Renal cortex interstitium (tissue), 11 donors: ENCODE data around the gene RPRD2. TPM values are rescaled to one million over a fixed set of nuclear protein-coding genes. Genes with fewer than 3 reads are reported as not detected.
"Not testable (repeated sequence)": the region's sequence is repeated elsewhere in the genome, so short reads cannot be mapped to it uniquely, and the experiment has no call there.

Experiments used
- DNase-seq, 11 donors: peaks; one replicate each; pipeline ENCODE4 v3.0.0-alpha.2; 2013; ENCODE audit warnings: low read depth in 9 of 11, low spot score in 4 of 11; ENCODE audit errors: extremely low read depth in 1 of 11
- polyA plus RNA-seq, 3 donors: library from polyadenylated mRNA; unstranded; fragments of 120-200 nt; gene quantifications; one replicate each; pipeline ENCODE4 v1.2.1, GENCODE V29; 2013; ENCODE audit not compliant: insufficient read length in 3 of 3

RPRD2 gene
- polyA plus RNA-seq, 3 donors: 50.0 to 53.6 (median 52.5) TPM

DNA sequence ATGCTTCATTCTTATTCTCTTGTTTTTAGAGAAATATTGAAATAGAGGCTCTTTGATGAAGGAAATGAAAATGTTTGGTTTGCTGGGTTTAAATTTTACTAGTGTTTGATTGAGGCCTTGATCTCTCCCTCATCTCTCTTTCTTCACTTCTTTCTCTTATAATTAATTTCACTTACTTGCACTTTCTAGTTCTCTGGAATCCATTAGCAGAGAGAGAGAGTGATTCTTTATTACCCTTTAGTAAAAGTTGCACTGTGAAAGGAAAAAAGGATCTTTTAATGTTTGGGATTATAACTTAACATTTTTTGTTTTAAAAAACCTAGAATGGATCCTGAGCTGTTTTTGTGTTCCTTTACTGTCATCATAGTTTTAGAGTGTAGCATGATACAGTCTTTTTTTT is 12.2 kb downstream of the RPRD2 start:
- no peak for DNase-seq

DNA sequence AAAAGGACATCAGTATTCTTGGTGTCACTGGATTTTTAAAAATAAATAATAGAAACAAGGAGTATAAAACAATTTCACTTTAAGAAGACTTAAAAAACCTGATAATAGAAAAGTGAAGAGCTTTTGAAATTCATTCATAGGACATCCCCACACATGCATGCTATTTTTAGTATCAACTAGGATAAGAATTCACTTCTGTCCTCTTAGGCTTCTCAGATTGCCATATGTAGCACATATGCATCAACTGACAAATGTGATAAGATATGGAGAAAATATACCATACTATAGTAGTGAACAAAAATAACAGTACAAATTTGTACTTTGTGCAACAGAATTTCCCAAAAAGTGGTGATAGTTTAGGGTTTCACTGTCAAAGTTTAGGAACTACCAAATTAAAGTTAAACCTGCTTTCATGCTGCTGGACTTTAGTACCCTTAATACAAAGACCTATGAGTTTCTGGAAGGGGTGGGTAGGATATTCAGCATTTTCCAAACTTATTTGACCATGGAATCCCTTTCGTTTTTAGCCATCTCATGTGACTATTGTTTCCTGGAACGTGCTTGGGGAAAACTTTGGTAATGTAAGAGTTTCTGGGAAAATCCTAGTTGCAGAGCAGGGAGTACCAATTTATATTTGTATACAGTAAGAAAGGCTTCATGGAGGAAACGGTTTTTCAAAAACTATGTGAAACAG is 19.8 kb downstream of the RPRD2 start:
- DNase-seq: no peak

- no peak for DNase-seq
Measured at GRCh38 chr1:150385537-150386445, 21.8 kb downstream of the RPRD2 start.

DNA sequence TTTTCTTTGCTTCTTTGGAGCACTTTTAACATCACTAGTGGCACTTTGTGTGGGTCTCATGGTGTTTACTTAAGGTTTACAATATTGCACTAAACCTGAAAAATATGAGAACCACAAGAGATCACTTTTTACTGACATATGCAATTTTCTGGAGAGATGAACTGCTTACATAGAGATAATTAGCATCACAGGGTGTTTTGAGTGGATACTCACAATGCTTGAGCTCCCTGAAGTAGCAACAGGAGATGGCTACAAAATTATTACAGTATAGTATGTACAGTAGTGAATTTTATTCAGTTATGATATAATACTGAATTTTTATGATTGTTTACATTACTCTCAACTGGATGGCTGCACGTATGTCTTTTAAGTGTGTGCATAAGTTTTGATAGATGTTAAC is 22.6 kb downstream of the RPRD2 start:
- DNase-seq: no peak

DNA sequence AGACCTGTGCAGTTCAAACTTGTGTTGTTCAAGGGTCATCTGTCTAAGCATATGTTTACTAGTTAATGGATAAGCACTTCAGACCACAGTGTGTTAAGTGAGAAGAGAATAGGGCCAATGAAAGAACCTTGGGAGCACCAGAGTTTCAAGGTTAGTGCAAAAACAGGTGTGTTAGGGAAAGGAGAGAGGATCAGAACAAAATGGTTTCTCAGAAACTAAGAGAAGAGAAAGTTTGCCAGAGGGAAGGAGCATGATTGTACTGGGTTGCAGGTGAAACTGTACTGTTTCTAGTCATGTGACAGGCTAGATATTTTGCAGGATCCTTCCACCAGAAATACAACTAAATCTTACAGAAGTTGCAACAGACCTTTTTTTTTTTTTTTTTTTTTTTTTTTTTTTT is 23.3 kb downstream of the RPRD2 start:
- no peak for DNase-seq

- no peak for DNase-seq
Measured at GRCh38 chr1:150388241-150388640, 24.3 kb downstream of the RPRD2 start.

DNA sequence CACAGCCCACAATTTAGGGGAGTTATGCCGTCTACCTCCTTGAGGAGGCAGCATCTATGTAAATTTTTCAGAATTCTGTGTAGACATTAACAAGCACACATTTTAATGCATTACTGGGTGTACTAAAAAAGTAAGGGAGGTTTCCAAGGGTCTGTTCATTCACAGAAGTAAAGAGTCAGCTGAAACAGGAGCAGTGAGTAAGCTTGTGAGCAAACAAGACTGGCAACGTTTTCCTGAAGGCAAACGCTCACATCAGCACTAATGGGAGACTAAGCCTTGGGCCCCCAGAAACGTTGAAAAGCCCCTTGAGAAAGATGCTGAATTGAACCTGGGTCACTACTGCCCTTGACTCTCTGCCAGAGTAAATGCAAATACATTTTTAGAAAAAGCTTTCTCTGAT is 25.7 kb downstream of the RPRD2 start:
- no peak for DNase-seq

DNA sequence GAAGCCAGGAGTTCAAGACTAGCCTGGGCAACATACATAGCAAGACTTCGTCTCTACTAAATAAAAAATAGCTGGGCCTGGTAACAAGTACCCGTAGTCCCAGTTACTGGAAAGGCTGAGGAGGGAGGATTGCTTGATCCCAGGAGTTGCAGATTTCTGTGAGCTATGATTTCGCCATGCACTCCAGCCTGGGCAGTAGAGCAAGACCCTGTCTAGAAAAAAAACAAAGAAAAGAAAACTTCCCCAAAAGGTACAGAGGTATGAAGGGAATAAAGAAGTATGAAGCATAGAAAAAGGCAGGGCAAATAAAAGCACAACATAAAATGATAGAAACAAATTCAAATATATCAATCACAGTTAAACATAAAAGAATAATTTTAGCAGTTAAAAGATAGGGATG is 28.7 kb downstream of the RPRD2 start:
- DNase-seq: no peak

DNA sequence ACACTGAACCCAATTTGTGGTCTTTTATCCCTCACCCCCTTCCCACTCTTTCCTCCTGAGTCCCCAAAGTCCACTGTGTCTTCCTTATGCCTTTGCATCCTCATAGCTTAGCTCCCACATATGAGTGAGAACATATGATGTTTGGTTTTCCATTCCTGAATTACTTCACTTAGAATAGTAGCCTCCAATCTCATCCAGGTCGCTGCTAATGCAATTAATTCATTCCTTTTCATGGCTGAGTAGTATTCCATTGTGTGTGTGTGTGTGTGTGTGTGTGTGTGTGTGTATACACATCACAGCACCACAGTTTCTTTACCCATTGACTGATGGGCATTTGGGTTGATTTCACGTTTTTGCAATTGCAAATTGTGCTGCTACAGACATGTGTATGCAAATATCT is 31.2 kb downstream of the RPRD2 start:
- not testable (repeated sequence) for DNase-seq

DNA sequence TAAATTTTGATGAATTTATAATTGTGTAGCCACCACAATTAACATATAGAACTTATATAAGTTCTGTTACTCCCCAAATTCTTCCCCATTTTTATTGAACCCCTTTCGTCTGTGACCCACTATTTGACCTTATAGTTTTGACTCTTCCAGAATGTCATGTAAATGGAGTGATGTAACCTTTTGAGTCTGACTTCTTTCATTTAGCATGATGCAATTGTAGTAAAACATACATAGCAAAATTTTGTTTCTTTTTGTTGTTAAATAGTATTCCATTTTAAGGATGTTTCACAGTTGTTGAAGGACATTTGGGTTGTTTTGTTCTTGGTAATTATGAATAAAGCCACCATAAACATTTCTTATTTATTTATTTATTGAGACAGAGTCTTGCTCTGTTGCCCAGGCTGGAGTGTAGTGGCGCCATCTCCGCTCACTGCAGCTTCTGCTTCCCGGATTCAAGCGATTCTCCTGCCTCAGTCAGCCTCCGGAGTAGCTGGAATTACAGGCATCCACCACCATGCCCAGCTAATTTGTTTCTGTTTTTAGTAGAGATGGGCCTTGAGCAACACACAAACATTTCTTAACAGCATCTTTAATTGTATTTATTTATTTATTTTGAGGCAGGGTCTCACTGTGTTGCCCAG is 33.6 kb downstream of the RPRD2 start:
- no peak for DNase-seq

DNA sequence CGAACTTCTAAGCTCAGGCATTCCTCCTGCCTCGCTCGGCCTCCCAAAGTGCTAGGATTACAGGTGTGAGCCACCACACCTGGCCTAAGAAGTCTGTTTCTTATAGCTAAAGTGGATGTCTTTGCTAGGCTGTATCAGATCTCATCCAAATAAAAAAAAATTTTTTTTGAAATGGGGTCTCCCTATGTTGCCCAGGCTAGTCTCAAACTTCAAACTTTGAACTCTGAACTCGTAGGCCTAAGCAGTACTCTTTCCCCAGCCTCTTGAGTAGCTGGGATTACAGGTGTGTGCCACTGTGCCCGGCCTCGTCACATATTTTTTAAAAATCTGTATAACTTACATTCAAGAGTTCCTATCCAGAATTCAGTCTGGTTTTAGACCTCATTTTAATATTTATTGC is 40.5 kb downstream of the RPRD2 start:
- DNase-seq: no peak

- DNase-seq: no peak
Measured at GRCh38 chr1:150405660-150406059, 41.7 kb downstream of the RPRD2 start.

GRCh38 chr1:150406483-150406882 is 42.5 kb downstream of the RPRD2 start:
- no peak for DNase-seq

- DNase-seq: no peak
Measured at GRCh38 chr1:150407330-150407729, 43.4 kb downstream of the RPRD2 start.

GRCh38 chr1:150408800-150409199 is 44.9 kb downstream of the RPRD2 start:
- peak in 1 of 11 donors; percentile 5 for DNase-seq

GRCh38 chr1:150409504-150410362 is 45.8 kb downstream of the RPRD2 start:
- no peak for DNase-seq

- DNase-seq: no peak
Measured at GRCh38 chr1:150410582-150411101, 46.7 kb downstream of the RPRD2 start.

DNA sequence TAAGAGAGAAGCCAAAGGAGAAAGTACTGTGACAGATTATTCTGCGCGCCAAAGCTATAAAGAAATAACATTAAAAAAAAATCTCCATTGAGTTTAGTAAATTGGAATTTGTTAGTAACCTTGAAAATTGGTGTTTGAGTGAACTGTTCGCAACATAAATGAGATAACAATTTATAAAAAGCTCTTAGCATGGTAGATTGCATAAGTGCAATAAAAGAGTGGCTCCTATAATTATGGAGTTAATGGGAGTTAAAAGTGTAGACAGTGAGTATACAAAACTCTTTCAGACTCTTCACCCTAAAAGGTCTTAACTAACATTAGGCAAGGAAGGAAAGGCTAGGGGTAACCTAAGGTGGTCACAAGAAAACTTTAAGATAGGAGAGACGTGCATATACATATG is 50.6 kb downstream of the RPRD2 start:
- DNase-seq: no peak

DNA sequence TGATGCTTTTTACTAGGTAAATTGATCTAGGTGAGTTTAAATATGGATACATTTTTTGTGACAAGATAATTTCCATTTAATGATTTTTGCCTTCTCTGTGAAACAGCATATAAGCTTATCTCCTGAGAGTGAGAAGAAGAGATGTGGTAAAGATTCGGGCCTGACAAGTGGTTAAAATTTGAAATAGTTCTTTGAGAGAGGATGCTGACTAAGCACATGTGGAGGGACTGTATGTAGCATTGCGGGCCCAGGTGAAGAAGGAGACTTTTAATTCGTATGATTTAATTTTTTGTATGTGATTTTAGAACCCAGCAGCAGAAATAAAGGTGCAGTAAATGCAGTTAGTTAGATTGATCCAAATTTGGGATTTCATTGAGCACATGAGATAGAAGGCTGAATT is 51.9 kb downstream of the RPRD2 start:
- no peak for DNase-seq
